HG03520 (cell line): ENCODE data around the gene RPE.

Source experiments
- ATAC-seq: cut with Tn5 transposase; IDR thresholded peaks from one replicate; pipeline ENCODE4 v1.9.1; 2021; ENCODE audit warnings: mild to moderate bottlenecking, moderate library complexity; ENCODE audit not compliant: unreplicated experiment

RPE gene

DNA sequence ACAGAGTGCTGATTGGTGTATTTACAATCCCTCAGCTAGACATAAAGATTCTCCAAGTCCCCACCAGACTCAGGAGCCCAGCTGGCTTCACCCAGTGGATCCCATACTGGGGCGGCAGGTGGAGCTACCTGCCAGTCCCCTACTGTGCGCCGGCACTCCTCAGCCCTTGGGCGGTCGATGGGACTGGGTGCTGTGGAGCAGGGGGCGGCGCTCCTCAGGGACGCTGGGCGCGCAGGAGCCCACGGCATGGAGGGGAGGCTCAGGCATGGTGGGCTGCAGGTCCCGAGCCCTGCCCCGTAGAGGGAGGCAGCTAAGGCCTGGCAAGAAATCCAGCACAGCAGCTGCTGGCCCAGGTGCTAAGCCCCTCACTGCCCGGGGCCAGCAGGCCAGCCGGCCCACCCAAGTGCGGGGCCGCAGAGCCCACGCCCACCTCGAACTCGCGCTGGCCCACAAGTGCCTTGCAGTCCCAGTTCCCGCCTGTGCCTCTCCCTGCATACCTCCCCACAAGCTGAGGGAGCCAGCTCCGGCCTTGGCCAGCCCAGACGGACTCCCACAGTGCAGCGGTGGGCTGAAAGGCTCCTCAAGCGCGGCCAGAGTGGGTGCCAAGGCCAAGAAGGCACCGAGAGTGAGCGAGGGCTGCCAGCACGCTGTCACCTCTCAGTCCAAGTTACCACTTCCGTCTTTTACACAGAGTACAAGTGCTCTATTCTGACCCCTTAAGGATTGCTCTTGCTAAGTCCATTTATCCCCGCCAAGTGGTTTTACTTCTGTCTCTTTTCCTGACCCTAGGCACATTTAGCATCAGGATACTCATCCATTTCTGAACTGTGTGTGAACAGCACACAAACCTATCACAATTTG lies 1.7 kb upstream of the RPE start:
- ATAC-seq = no peak

DNA sequence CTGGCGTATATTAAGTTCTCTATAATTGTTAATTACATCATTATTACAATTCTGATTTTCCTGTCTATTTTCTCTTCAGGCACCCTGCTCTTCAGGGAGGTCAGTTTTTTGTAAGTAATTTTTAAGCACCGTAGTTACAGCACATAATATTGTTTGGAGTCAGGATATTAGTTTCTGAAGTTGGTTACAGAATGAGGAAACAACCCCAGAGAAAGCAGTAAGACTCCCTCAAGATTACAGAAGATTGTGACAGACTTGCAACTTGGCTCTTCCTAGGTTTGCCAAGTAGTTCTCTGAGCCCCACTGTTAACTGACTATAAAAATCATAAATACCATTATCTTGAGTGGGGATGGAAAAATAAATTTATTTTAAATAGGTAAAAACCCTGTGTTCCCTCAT lies 921 bp downstream of the RPE start:
- ATAC-seq = no peak

DNA sequence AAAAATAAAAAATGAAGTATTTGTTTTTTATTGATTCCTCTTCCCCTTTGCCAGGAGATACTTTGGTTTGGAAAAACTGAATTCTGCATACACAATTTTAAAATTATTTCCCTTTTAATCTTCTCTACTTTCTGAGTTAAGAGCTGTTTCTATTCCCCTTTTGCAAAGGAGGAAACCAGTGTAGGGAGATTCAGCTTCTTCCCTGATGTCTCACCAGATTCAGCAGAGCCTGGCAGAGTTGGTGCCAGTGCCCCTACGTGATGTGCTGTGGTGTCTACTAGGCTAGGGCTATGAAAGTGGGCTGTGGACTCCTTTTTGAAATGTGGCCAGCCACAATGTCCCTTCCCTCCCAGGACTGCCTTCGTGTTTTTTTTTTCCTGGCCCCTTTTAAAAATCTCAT lies 2.4 kb downstream of the RPE start:
- ATAC-seq = no peak

DNA sequence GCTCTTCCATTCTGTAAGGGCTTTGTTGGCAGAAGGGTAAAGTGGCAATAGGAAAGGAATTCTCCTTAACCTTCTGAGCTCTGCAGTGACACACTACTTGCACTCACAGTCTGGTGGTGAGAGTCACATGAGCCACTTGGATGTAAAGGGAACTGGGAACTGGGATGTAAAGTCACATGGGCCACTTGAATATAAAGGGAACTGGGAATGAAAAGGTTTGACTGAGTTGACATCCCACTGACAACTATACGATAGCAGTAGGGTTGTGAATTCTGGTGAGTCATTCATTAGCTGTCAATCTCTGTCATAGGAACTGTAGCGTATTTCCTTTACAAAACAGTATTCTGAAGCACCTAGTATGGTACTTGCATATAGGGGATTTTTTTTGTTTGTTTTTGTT lies 5.5 kb downstream of the RPE start:
- ATAC-seq = no peak

GRCh38 chr2:210009126-210009525 lies 6.7 kb downstream of the RPE start:
- ATAC-seq = no peak

DNA sequence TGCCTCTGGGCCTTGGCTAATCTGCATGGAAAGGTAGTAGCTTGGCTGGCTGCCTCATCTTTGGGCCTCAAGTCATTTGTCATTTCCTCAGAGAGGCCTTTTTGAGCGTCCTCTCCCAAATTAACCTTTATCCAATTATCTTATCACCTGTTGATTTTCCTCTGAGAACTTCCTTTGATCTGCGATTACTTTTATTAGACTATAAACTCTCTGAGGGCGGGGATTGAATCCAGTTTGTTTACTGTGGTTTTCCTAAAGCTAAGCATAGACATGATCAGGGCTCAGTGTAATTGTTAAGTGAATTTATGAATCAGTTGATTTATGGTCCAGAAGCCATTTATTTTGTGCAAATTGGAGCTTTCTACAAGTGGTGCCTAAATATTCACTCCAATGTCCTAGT lies 7.5 kb downstream of the RPE start:
- no peak for ATAC-seq

DNA sequence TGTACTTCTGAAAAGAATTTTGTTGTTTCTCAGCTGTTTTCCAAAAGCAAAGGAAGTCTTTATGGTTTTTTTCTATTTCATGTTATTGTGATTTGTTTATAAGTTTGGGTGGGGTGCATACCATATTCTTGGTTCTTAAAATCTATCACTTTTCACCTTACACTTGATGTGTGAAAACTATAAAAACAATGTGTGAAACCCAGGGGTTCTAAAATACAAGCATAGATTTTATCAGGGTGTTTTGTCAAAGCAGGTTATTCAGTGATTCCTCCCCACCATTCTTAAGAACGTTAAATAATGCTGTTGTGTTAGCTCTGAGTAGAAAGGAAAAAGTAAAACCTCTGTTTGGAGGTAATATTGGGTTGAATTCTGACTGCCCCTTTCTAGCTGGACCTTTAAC lies 17.7 kb downstream of the RPE start:
- ATAC-seq = no peak

GRCh38 chr2:210022824-210023223 lies 20.4 kb downstream of the RPE start:
- no peak for ATAC-seq

DNA sequence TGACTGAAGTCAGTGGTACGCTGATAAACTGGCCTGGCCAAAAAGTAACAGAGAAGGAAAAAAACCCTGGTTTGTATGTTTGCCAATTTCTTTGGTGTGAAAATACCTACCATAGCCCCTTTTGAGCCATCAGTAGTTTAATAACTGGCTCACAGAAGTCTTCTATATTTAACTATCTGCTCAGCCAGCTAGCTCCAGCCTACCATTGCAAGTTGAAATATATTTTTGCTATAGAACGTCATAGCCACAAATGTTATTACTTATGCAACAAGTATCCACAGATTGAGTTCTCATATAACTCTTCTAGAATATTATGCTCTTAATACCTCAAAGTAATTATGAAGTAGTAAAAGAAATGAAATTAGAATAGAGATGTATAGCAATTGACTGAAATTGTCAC lies 25.2 kb downstream of the RPE start:
- ATAC-seq = no peak

GRCh38 chr2:210028178-210028577 lies 25.7 kb downstream of the RPE start:
- no peak for ATAC-seq

- ATAC-seq = no peak
Measured at GRCh38 chr2:210034087-210034683, 31.7 kb downstream of the RPE start.

GRCh38 chr2:210035679-210036078 lies 33.2 kb downstream of the RPE start:
- no peak for ATAC-seq

DNA sequence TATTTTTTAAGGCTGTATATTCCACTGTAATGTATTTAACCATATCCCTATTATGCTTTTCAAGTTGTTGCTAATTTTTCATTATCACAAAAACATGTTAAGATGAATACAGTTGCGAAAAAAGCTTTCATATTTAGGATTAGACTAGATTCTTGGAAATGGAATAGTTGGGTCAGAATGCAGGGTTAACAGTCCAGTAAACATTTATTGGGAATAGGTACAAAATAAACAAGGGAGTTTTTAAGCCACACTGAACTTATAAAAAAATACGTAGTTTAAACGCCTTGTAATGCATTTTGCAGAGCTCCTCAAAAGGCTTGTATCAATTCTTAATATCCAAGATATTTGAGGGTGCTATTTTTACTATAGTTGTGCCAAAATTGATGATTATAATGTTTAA lies 35.6 kb downstream of the RPE start:
- ATAC-seq = no peak

GRCh38 chr2:210046851-210047500 lies 44.5 kb downstream of the RPE start:
- ATAC-seq = no peak

GRCh38 chr2:210049831-210050230 lies 47.4 kb downstream of the RPE start:
- ATAC-seq = no peak

DNA sequence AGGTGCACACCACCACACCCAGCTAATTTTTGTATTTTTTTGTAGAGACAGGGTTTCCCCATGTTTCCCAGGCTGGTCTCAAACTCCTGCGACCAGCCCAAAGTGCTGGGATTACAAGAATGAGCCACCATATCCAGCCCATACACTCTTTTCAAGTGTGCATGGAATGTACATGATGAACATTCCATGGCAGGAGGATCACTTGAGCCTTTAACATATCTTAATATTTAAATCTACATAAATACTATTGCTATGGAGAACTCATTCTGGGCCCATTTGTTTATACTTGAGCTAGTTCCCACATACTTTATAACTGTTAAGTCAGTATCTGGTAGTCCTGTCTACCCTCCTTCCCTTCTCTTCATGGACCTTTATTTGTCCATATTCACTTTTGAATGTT lies 48.4 kb downstream of the RPE start:
- ATAC-seq = no peak

DNA sequence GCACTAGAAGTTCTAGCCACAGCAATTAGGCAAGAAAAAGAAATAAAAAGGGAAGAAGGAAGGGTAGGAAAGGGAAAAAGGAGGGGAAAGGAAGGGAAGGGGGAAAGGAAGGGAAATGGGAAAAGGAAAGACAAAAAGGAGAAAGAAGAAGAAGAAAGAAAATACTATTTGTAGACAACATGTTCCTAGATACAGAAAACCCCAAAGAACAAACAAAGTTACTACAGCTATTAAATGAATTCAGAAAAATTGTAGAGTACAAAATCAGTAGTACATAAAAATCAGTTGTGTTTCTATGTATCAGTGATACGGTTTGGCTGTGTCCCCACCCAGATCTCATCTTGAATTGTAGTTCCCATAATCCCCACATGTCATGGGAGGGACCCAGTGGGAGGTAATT lies 52.3 kb downstream of the RPE start:
- ATAC-seq = no peak

DNA sequence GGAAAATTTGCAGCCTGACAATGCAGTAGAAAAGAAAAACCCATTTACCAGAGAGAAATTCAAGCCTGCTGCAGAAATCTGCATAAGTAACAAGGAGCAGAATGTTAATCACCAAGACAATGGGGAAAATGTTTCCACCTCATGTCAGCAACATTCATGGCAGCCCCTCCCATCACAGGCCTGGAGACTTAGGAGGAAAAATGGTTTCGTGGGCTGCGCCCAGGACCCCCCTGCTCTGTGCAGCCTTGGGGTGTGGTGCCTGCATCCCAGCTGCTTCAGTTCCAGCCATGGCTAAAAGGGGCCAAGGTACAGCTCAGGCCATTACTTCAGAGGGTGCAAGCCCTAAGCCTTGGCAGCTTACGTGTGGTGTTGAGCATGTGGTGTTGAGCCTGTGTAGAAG lies 53.4 kb downstream of the RPE start:
- no peak for ATAC-seq

GRCh38 chr2:210063306-210063705 lies 60.9 kb downstream of the RPE start:
- ATAC-seq = no peak
